HL-60 (cell line): ENCODE measurements around the gene NCK2.

Experiments
- DNase-seq, 2 experiments: peaks; one replicate each; pipeline ENCODE4 v3.0.0-alpha.2; 2010 to 2020; ENCODE audit warnings: low read depth in 1 of 2, low spot score in 1 of 2
- H3K27ac ChIP-seq: fragments of 250-450 bp; sonication (Bioruptor Pico); replicated peaks from 2 replicates; pipeline ENCODE4 v1.5.1; 2020; ENCODE audit warnings: mild to moderate bottlenecking, moderate library complexity
- H3K27me3 ChIP-seq: fragments of 250-450 bp; sonication (Bioruptor Pico); 2 replicates; pipeline ENCODE4 v1.5.1; 2021; ENCODE audit warnings: mild to moderate bottlenecking, moderate library complexity; ENCODE audit not compliant: insufficient read depth, poor library complexity, severe bottlenecking
- H3K4me3 ChIP-seq: replicated peaks from 2 replicates; pipeline ENCODE4 v1.5.1; 2011; ENCODE audit warnings: mild to moderate bottlenecking, control low read depth, low read length; ENCODE audit not compliant: insufficient read depth
- GABPA ChIP-seq: IDR thresholded peaks from 2 replicates; pipeline ENCODE4 v1.6.1; 2012; ENCODE audit warnings: low read depth
- POLR2AphosphoS5 ChIP-seq: IDR thresholded peaks from 2 replicates; pipeline ENCODE4 v1.6.1; 2012; ENCODE audit warnings: low read depth
- SPI1 ChIP-seq: IDR thresholded peaks from 2 replicates; pipeline ENCODE4 v1.6.1; 2012; ENCODE audit warnings: low read depth, mild to moderate bottlenecking, borderline replicate concordance
- TF ChIP-seq, protein P1 (sequence below): IDR thresholded peaks from 2 replicates; pipeline ENCODE4 v1.6.1; 2012; ENCODE audit warnings: low read depth; ENCODE audit not compliant: insufficient replicate concordance
- TF ChIP-seq, protein P2 (sequence below): IDR thresholded peaks from one replicate; pipeline ENCODE4 v1.5.1; 2011; ENCODE audit warnings: low read length, control low read depth, inconsistent platforms; ENCODE audit not compliant: insufficient read depth

NCK2 gene

DNA sequence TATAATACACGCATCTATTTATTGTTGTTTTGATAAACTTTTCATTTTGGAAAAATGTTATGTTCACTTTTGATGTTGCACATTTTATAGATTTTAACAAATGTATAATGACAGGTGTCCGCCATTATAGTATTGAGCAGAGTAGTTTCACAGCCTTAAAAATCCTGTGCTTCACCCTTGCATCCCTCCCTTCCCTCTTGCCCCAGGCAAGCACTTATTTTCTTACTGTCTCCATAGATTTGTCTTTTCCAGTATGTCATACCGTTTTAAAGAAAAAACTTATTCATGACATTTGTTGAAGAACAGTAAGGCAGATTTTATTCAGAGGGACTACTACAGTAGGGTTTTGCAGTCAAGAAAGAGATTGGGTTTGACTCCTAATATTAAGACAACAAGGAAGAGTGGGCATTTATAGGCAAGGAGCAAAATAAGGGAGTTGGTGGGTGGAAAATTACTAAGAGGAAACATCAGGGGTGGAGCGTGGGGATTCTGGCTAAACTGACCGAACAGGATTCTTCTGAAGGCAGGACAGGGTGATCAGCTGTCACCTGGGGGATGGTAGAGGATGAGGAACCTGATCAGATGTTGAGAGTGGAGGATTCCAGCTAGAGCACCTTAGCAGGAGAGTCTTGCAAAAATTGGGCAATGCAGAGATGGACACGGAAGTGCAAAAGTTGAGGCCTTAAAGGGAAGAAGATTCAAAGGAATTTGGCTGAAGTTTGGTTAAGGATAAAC is 108.8 kb downstream of the NCK2 start:
- TF ChIP-seq POLR2AphosphoS5 (no peak), GABPA (no peak), SPI1 (no peak)
- TF ChIP-seq, protein P1, sequence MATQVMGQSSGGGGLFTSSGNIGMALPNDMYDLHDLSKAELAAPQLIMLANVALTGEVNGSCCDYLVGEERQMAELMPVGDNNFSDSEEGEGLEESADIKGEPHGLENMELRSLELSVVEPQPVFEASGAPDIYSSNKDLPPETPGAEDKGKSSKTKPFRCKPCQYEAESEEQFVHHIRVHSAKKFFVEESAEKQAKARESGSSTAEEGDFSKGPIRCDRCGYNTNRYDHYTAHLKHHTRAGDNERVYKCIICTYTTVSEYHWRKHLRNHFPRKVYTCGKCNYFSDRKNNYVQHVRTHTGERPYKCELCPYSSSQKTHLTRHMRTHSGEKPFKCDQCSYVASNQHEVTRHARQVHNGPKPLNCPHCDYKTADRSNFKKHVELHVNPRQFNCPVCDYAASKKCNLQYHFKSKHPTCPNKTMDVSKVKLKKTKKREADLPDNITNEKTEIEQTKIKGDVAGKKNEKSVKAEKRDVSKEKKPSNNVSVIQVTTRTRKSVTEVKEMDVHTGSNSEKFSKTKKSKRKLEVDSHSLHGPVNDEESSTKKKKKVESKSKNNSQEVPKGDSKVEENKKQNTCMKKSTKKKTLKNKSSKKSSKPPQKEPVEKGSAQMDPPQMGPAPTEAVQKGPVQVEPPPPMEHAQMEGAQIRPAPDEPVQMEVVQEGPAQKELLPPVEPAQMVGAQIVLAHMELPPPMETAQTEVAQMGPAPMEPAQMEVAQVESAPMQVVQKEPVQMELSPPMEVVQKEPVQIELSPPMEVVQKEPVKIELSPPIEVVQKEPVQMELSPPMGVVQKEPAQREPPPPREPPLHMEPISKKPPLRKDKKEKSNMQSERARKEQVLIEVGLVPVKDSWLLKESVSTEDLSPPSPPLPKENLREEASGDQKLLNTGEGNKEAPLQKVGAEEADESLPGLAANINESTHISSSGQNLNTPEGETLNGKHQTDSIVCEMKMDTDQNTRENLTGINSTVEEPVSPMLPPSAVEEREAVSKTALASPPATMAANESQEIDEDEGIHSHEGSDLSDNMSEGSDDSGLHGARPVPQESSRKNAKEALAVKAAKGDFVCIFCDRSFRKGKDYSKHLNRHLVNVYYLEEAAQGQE = no peak
- TF ChIP-seq, protein P2, sequence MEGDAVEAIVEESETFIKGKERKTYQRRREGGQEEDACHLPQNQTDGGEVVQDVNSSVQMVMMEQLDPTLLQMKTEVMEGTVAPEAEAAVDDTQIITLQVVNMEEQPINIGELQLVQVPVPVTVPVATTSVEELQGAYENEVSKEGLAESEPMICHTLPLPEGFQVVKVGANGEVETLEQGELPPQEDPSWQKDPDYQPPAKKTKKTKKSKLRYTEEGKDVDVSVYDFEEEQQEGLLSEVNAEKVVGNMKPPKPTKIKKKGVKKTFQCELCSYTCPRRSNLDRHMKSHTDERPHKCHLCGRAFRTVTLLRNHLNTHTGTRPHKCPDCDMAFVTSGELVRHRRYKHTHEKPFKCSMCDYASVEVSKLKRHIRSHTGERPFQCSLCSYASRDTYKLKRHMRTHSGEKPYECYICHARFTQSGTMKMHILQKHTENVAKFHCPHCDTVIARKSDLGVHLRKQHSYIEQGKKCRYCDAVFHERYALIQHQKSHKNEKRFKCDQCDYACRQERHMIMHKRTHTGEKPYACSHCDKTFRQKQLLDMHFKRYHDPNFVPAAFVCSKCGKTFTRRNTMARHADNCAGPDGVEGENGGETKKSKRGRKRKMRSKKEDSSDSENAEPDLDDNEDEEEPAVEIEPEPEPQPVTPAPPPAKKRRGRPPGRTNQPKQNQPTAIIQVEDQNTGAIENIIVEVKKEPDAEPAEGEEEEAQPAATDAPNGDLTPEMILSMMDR = no peak
- H3K27me3 ChIP-seq = no peaks in the 10 kb centered on the region
- no peak for DNase-seq
- no peak overlapping the region for H3K4me3 ChIP-seq
- no peak overlapping the region for H3K27ac ChIP-seq

DNA sequence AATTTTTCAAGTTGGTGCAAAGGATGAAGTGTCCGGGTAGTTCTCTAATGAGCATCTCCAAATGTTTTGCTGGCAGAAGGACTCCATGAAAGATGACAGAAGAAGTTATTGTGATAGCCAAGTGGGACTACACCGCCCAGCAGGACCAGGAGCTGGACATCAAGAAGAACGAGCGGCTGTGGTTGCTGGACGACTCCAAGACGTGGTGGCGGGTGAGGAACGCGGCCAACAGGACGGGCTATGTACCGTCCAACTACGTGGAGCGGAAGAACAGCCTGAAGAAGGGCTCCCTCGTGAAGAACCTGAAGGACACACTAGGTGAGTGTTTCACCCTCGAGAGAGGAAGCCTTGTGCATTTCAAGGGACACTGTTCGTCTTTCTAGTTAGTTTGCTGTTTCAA is 110.3 kb downstream of the NCK2 start:
- H3K27ac ChIP-seq = no peak overlapping the region
- DNase-seq = no peak
- TF ChIP-seq, protein P2 = no peak
- TF ChIP-seq GABPA = no peak
- no peak for TF ChIP-seq POLR2AphosphoS5
- TF ChIP-seq SPI1 = no peak
- TF ChIP-seq, protein P1 = no peak
- no peak overlapping the region for H3K4me3 ChIP-seq
- H3K27me3 ChIP-seq = no peaks in the 10 kb centered on the region

DNA sequence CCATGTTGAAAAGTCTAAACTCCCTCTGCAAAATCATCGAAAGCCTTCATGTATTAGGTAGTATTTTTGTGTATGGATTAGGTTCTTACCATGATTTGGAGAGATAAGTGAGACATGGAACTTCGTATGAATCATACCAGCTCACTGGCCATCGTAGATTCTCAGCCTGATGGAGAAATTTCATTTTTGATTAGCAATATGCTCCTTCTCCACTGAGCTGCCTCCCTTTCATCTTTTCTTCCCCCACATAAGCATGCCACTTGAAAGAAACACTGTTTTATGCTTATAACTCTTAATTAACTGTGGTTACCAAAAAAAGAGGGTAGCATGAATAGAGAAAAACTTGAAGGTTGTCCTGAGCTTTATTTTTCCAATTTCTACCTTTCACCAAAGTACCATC is 111.9 kb downstream of the NCK2 start:
- H3K4me3 ChIP-seq = no peak overlapping the region
- no peak for DNase-seq
- no peaks in the 10 kb centered on the region for H3K27me3 ChIP-seq
- TF ChIP-seq POLR2AphosphoS5 (no peak), SPI1 (no peak), GABPA (no peak)
- TF ChIP-seq, protein P1 = no peak
- TF ChIP-seq, protein P2 = no peak
- H3K27ac ChIP-seq = no peak overlapping the region
